PFSK-1 (cell line): ENCODE measurements around the gene MAPT.

Source experiments
- FOXP2 ChIP-seq: optimal IDR thresholded peaks from 2 replicates; pipeline ENCODE3; 2011; ENCODE audit warnings: borderline replicate concordance, control low read depth, inconsistent platforms; ENCODE audit not compliant: insufficient read depth; ENCODE audit errors: extremely low read length, extremely low read depth
- POLR2AphosphoS5 ChIP-seq: IDR thresholded peaks from 2 replicates; pipeline ENCODE4 v1.6.1; 2012; ENCODE audit warnings: low read depth, mild to moderate bottlenecking, control low read depth, low read length, moderate library complexity
- SIN3A ChIP-seq: IDR thresholded peaks from 2 replicates; pipeline ENCODE4 v1.6.1; 2012; ENCODE audit warnings: mild to moderate bottlenecking, low read length, moderate library complexity, borderline replicate concordance; ENCODE audit not compliant: insufficient read depth
- TAF1 ChIP-seq: IDR thresholded peaks from 2 replicates; pipeline ENCODE4 v1.6.1; 2012; ENCODE audit warnings: low read length, control low read depth, borderline replicate concordance; ENCODE audit not compliant: insufficient read depth
- TF ChIP-seq, protein P1 (sequence below), 2 experiments: IDR thresholded peaks; 2 replicates each; pipeline versions ENCODE4 v1.6.1 to v1.8.0; 2011 to 2012; ENCODE audit warnings: low read depth in 2 of 2, low read length in 2 of 2, control low read depth in 1 of 2, inconsistent platforms in 1 of 2, mild to moderate bottlenecking in 1 of 2, moderate library complexity in 1 of 2; ENCODE audit not compliant: insufficient read depth in 1 of 2

MAPT gene

DNA sequence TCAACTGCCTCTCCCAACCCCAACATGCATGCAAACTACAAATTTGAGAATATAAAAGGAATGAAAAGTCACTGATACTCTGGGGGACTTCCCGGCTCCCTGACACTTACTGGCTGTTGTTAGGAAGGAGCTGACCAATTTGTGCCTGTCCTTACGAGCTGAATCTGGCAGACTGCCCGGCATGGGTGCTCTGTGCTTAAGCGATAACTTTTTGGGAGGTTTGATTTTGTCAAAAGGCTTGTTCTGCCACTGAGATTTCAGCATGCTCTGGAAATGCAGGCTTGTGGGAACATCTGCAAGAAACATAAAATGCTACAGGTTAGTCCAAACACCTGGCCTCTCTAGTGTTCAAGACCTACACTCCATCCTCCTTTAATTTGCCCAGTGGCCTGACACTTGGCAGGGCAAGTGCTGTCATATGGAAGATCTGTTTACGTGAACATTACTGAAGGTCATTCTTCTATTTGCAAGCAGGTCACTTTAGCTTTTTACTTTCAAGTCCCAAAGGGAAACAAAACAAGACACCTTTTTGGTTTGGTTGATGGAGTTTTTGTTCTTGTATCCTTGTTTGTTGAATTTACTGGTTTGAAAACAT lies 145.3 kb downstream of the MAPT start:
- TF ChIP-seq FOXP2 (no peak), TAF1 (no peak), SIN3A (no peak), POLR2AphosphoS5 (no peak)
- TF ChIP-seq, protein P1, sequence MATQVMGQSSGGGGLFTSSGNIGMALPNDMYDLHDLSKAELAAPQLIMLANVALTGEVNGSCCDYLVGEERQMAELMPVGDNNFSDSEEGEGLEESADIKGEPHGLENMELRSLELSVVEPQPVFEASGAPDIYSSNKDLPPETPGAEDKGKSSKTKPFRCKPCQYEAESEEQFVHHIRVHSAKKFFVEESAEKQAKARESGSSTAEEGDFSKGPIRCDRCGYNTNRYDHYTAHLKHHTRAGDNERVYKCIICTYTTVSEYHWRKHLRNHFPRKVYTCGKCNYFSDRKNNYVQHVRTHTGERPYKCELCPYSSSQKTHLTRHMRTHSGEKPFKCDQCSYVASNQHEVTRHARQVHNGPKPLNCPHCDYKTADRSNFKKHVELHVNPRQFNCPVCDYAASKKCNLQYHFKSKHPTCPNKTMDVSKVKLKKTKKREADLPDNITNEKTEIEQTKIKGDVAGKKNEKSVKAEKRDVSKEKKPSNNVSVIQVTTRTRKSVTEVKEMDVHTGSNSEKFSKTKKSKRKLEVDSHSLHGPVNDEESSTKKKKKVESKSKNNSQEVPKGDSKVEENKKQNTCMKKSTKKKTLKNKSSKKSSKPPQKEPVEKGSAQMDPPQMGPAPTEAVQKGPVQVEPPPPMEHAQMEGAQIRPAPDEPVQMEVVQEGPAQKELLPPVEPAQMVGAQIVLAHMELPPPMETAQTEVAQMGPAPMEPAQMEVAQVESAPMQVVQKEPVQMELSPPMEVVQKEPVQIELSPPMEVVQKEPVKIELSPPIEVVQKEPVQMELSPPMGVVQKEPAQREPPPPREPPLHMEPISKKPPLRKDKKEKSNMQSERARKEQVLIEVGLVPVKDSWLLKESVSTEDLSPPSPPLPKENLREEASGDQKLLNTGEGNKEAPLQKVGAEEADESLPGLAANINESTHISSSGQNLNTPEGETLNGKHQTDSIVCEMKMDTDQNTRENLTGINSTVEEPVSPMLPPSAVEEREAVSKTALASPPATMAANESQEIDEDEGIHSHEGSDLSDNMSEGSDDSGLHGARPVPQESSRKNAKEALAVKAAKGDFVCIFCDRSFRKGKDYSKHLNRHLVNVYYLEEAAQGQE (IDR thresholded peaks at IDR 0.05; ENCODE audit: insufficient read depth in 1 of 2, low read depth in 2 of 2, low read length in 2 of 2) = no peak

GRCh38 chr17:46042246-46042645 lies 147.9 kb downstream of the MAPT start:
- no peak for TF ChIP-seq SIN3A
- no peak for TF ChIP-seq FOXP2
- no peak for TF ChIP-seq TAF1

DNA sequence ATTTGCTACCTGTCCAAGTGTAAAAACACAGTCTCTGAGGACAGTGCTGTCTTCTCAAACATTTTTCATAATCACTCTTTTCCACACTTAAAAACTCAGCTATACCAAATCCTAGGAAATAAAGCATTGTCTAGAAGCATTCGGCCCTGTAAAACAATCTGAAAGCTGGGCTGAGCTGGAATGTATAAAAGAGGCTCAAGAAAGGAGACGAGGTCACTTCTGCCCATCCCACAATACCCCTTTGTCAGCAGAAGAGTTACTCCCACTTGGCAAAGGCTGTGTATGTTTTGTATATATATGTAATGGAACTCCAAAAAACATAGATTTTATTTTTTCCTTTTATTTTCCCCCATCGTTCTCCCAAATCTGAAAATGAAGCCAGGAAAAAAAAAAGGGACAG lies 148.6 kb downstream of the MAPT start:
- TF ChIP-seq FOXP2 (no peak), TAF1 (no peak)

DNA sequence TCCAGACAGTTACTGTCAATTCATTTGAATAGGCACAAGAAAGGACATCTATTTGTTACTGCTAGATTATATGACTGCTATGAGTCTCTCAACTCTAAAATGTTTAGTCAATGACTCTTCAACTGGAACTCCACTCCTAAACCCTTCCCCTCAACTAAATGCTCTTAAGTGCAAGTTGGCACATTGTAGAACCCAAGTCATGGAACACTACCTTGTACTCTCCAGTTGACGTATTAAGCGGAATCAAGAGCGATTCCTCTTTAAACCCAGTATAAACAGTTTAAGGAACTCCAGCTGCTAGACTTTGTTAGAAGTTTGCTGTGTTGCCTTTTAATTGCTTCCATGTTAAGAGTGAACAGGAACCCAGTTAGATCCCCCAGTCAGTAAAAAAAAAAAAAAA lies 149.3 kb downstream of the MAPT start:
- no peak for TF ChIP-seq TAF1
- TF ChIP-seq, protein P1 (IDR thresholded peaks at IDR 0.05; ENCODE audit: insufficient read depth in 1 of 2, low read depth in 2 of 2, low read length in 2 of 2) = no peak
- no peak for TF ChIP-seq POLR2AphosphoS5
- no peak for TF ChIP-seq FOXP2
- no peak for TF ChIP-seq SIN3A

GRCh38 chr17:46044286-46044928 lies 150.1 kb downstream of the MAPT start:
- no peak for TF ChIP-seq FOXP2
- TF ChIP-seq TAF1 = no peak
- TF ChIP-seq POLR2AphosphoS5 = no peak
- TF ChIP-seq, protein P1 (IDR thresholded peaks at IDR 0.05; ENCODE audit: insufficient read depth in 1 of 2, low read depth in 2 of 2, low read length in 2 of 2) = no peak
- no peak for TF ChIP-seq SIN3A

DNA sequence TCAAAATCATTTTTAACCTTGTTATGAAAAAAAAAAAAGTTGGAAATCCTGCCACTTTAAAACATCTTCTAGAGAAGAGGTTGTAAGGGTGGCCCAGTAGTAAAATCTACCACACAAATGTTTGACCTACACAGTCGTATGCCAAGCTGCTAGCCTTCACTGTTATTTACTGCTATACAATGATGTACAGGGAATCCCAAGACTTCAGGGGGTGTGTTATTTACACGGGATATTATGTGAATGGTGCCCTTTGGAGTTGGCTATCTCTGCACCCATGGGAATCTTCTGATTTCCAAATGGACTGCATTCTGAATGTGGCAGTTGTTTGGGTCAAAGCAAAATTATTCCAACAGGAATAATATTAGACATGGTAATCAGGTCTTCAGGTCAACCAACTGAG lies 150.6 kb downstream of the MAPT start:
- no peak for TF ChIP-seq POLR2AphosphoS5
